SK-N-SH (cell line): ENCODE measurements around the gene PRKAG1. TPM values are rescaled to one million over a fixed set of nuclear protein-coding genes. Genes with fewer than 3 reads are reported as not detected.

Experiments
- CTCF ChIA-PET: fragments of 300-600, 350-600 bp; formaldehyde crosslinking; extraction: SDS; loops from one replicate; lab custom pipeline; 2021; lab: Yijun Ruan, JAX
- POLR2A ChIA-PET: fragments of 350-600 bp; sonication (Branson Sonifier 250); formaldehyde crosslinking; extraction: SDS; loops from one replicate; lab custom pipeline; 2020; ENCODE audit warnings: antibody characterized with exemption, inconsistent platforms; lab: Yijun Ruan, JAX
- DNase-seq: peaks from one replicate; pipeline ENCODE4 v3.0.0; 2012
- H2AFZ ChIP-seq: fragments of 200-600 bp; sonication (generic); 2 replicates; pipeline ENCODE4 v1.8.1; 2016; ENCODE audit warnings: antibody characterized with exemption, mild to moderate bottlenecking, low read depth
- H3F3A ChIP-seq: fragments of 200-600 bp; sonication (generic); replicated peaks from 2 replicates; pipeline ENCODE3; 2016; ENCODE audit warnings: antibody characterized with exemption, mild to moderate bottlenecking; ENCODE audit not compliant: insufficient read depth
- H3K27ac ChIP-seq, 2 experiments: fragments of 200-500 bp in 1 of 2; fragments of 200-600 bp in 1 of 2; sonication (Bioruptor generic) in 1 of 2; sonication (generic), shearing (Covaris generic) in 1 of 2; 2 replicates each; pipeline versions ENCODE4 v1.5.1 to v1.6.1; 2014 to 2016; ENCODE audit warnings: low read depth in 2 of 2, inconsistent platforms in 1 of 2, low read length in 1 of 2, mild to moderate bottlenecking in 1 of 2, mixed read lengths in 1 of 2
- H3K27me3 ChIP-seq: fragments of 200-600 bp; sonication (generic), shearing (Covaris generic); 2 replicates; pipeline ENCODE4 v1.6.1; 2016; ENCODE audit warnings: mixed run types; ENCODE audit not compliant: insufficient read depth
- H3K36me3 ChIP-seq, 2 experiments: fragments of 200-500 bp in 1 of 2; fragments of 200-600 bp in 1 of 2; sonication (Bioruptor generic) in 1 of 2; sonication (generic) in 1 of 2; replicated peaks in 1 of 2; 2 replicates each; pipeline versions ENCODE3 to v1.5.1; 2014 to 2016; ENCODE audit warnings: low read length in 1 of 2, mild to moderate bottlenecking in 1 of 2; ENCODE audit not compliant: insufficient read depth in 2 of 2, control insufficient read depth in 1 of 2
- H3K4me1 ChIP-seq, 2 experiments: fragments of 200-500 bp in 1 of 2; fragments of 200-600 bp in 1 of 2; sonication (Bioruptor generic) in 1 of 2; sonication (generic), shearing (Covaris generic) in 1 of 2; 2 replicates each; pipeline versions ENCODE4 v1.5.1 to v1.6.1; 2014 to 2016; ENCODE audit warnings: low read depth in 1 of 2, low read length in 1 of 2, mixed run types in 1 of 2; ENCODE audit not compliant: insufficient read depth in 2 of 2, control insufficient read depth in 1 of 2
- H3K4me2 ChIP-seq: fragments of 200-600 bp; sonication (generic), shearing (Covaris generic); 2 replicates; pipeline ENCODE4 v1.6.1; 2017; ENCODE audit warnings: mixed run types
- H3K4me3 ChIP-seq, 2 experiments: fragments of 200-500 bp in 1 of 2; fragments of 200-600 bp in 1 of 2; sonication (Bioruptor generic) in 1 of 2; sonication (generic), shearing (Covaris generic) in 1 of 2; 2 replicates each; pipeline versions ENCODE4 v1.5.1 to v1.8.1; 2014 to 2016; ENCODE audit warnings: low read depth in 2 of 2, inconsistent platforms in 1 of 2, low read length in 1 of 2, mild to moderate bottlenecking in 1 of 2, mixed read lengths in 1 of 2, moderate library complexity in 1 of 2
- H3K79me2 ChIP-seq: fragments of 200-600 bp; sonication (generic); 2 replicates; pipeline ENCODE4 v1.8.1; 2017; ENCODE audit warnings: mild to moderate bottlenecking; ENCODE audit not compliant: insufficient read depth
- H3K9ac ChIP-seq: fragments of 200-600 bp; sonication (generic); 2 replicates; pipeline ENCODE4 v1.6.1; 2017; ENCODE audit warnings: mixed run types
- H3K9me2 ChIP-seq: fragments of 200-600 bp; sonication (generic); 2 replicates; pipeline ENCODE4 v1.6.1; 2017; ENCODE audit warnings: mixed run types
- H3K9me3 ChIP-seq: fragments of 200-600 bp; sonication (generic); 2 replicates; pipeline ENCODE4 v1.6.1; 2017; ENCODE audit warnings: mixed run types, mild to moderate bottlenecking, moderate library complexity
- H4K20me1 ChIP-seq: fragments of 200-600 bp; sonication (generic); 2 replicates; pipeline ENCODE4 v1.6.1; 2017; ENCODE audit warnings: mild to moderate bottlenecking, mixed run types; ENCODE audit not compliant: insufficient read depth
- CHD2 ChIP-seq: fragments of 150-350 bp; IDR thresholded peaks from 2 replicates; pipeline ENCODE4 v1.6.1; 2018; ENCODE audit warnings: low read length; ENCODE audit not compliant: partially characterized antibody
- FOXM1 ChIP-seq: IDR thresholded peaks from 2 replicates; pipeline ENCODE4 v1.4.0; 2012; ENCODE audit warnings: low read depth, mild to moderate bottlenecking
- MEF2A ChIP-seq: IDR thresholded peaks from 2 replicates; pipeline ENCODE4 v1.4.0; 2012; ENCODE audit warnings: low read depth, borderline replicate concordance
- NRF1 ChIP-seq: IDR thresholded peaks from 2 replicates; pipeline ENCODE4 v1.6.1; 2012; ENCODE audit warnings: low read depth, mild to moderate bottlenecking, low read length
- REST ChIP-seq: IDR thresholded peaks from 2 replicates; pipeline ENCODE4 v1.6.1; 2012; ENCODE audit warnings: mild to moderate bottlenecking, low read depth, low read length, moderate library complexity
- RFX5 ChIP-seq: IDR thresholded peaks from 2 replicates; pipeline ENCODE4 v1.6.1; 2012; ENCODE audit warnings: mild to moderate bottlenecking, improper control_type of control experiment, low read length
- WGBS: methylation state at CpG from one replicate; pipeline ENCODE4 v1.1.6; 2017; ENCODE audit warnings: low lambda C conversion rate; 5-methylcytosine and 5-hydroxymethylcytosine counted together
- polyA plus RNA-seq, 3 experiments: library from polyadenylated mRNA; depleted of rRNA; stranded (reverse); fragments of >200 nt; gene quantifications; 2 replicates each; pipeline ENCODE4 v1.2.3, GENCODE V29; 2012

Gene PRKAG1
- polyA plus RNA-seq, 1 of the 3 experiments (the other 2 are of a cell fraction) = 75.1 TPM

GRCh38 chr12:49043241-49043640 is 24.7 kb upstream of the PRKAG1 start:
- no peak overlapping the region for H3K9ac ChIP-seq
- no peak overlapping the region for H3K4me3 ChIP-seq
- H3K27me3 ChIP-seq = no peaks in the 10 kb centered on the region
- TF ChIP-seq NRF1 (no peak), REST (no peak)
- no peaks in the 10 kb centered on the region for H3K4me1 ChIP-seq
- WGBS = 100% methylated on average over 2 of the region's 4 CpGs
- H3F3A ChIP-seq = no peaks in the 10 kb centered on the region
- no peaks in the 10 kb centered on the region for H4K20me1 ChIP-seq
- no peak overlapping the region for H3K27ac ChIP-seq
- H3K79me2 ChIP-seq = no peaks in the 10 kb centered on the region
- ChIA-PET POLR2A (interaction anchor here (0.9 kb wide), 1 partner anchor 13 kb away, joined by 3 read pairs; no protein-coding TSS in a partner anchor), CTCF (interaction anchor here (0.6 to 5.2 kb wide), 18 partner anchors 8 to 236 kb away, joined by 3 to 49 read pairs (median 7); partner anchors contain the start of genes DDN, KMT2D and PRKAG1)
- no peaks in the 10 kb centered on the region for H3K9me2 ChIP-seq
- no peak overlapping the region for H3K4me2 ChIP-seq
- peaks cover 56 to 89% of the 10 kb centered on the region in 2 experiments for H3K36me3 ChIP-seq
- no peak for DNase-seq
- H2AFZ ChIP-seq = no peak overlapping the region
- no peaks in the 10 kb centered on the region for H3K9me3 ChIP-seq

GRCh38 chr12:49041881-49042484 is 23.4 kb upstream of the PRKAG1 start:
- Histone ChIP-seq H3K9me2 (no peaks in the 10 kb centered on the region), H3K9me3 (no peaks in the 10 kb centered on the region), H3K79me2 (no peaks in the 10 kb centered on the region), H3K9ac (no peak overlapping the region), H3K27ac (no peak overlapping the region), H4K20me1 (no peaks in the 10 kb centered on the region), H3K4me3 (no peak overlapping the region), H3K4me2 (no peak overlapping the region), H3K27me3 (no peaks in the 10 kb centered on the region), H3F3A (no peaks in the 10 kb centered on the region), H3K4me1 (no peaks in the 10 kb centered on the region), H2AFZ (no peak overlapping the region), H3K36me3 (peaks cover 52 to 93% of the 10 kb centered on the region in 2 experiments)
- TF ChIP-seq FOXM1 = no peak
- TF ChIP-seq CHD2 = no peak
- TF ChIP-seq RFX5 = no peak
- TF ChIP-seq MEF2A = no peak
- WGBS = 85% methylated on average over 10 of the region's 18 CpGs
- ChIA-PET CTCF (interaction anchor here (0.9 to 2.9 kb wide), 2 partner anchors 10 to 12 kb away, joined by 3 to 18 read pairs; no protein-coding TSS in a partner anchor), POLR2A (interaction anchor here (0.7 kb wide), 1 partner anchor 10 kb away, joined by 3 read pairs; no protein-coding TSS in a partner anchor)
- no peak for DNase-seq
